IMR-90 (cell line): ENCODE measurements around the gene ARF3. TPM values are rescaled to one million over a fixed set of nuclear protein-coding genes. Genes with fewer than 3 reads are reported as not detected.

ENCODE experiments used
- ATAC-seq: fragments of 200-7000 bp; cut with Tn5 transposase; 2 replicates; pipeline ENCODE4 v1.9.1; 2020; ENCODE audit warnings: low read depth, mild to moderate bottlenecking, moderate library complexity
- BruUV-seq: library from RNA; stranded (reverse); fragments of 400-500 nt; replicated peaks from 2 replicates; lab custom pipeline; 2021; lab: Mats Ljungman, UMichigan
- CTCF ChIA-PET: fragments of 300-600 bp; formaldehyde crosslinking; extraction: SDS; loops from one replicate; lab custom pipeline; 2021; ENCODE audit warnings: antibody characterized with exemption; lab: Yijun Ruan, JAX
- POLR2A ChIA-PET: fragments of 300-600 bp; sonication (Branson Sonifier 250); formaldehyde crosslinking; loops from one replicate; lab custom pipeline; 2022; ENCODE audit warnings: antibody characterized with exemption; ENCODE audit not compliant: unreplicated experiment; lab: Charles Lee
- DNase-seq: peaks from one replicate; pipeline ENCODE4 v3.0.0; 2013
- H2AFZ ChIP-seq: replicated peaks from 2 replicates; pipeline ENCODE3; 2013; ENCODE audit warnings: low read length, mild to moderate bottlenecking; ENCODE audit not compliant: poor library complexity
- H2AK5ac ChIP-seq: 2 replicates; pipeline ENCODE4 v1.6.1; 2013; ENCODE audit warnings: low read depth, low read length, inconsistent platforms
- H2AK9ac ChIP-seq: replicated peaks from 2 replicates; pipeline ENCODE3; 2013; ENCODE audit warnings: mild to moderate bottlenecking, low read depth, low read length, moderate library complexity; ENCODE audit not compliant: poor library complexity
- H2BK120ac ChIP-seq: 2 replicates; pipeline ENCODE4 v1.6.1; 2013; ENCODE audit warnings: low read depth, low read length, inconsistent platforms
- H2BK15ac ChIP-seq: 3 replicates; pipeline ENCODE4 v1.6.1; 2013; ENCODE audit warnings: low read depth, low read length, inconsistent platforms
- H2BK20ac ChIP-seq: 2 replicates; pipeline ENCODE4 v1.6.1; 2013; ENCODE audit warnings: low read depth, mild to moderate bottlenecking, inconsistent platforms, low read length, moderate library complexity
- H2BK5ac ChIP-seq: 2 replicates; pipeline ENCODE4 v1.6.1; 2013; ENCODE audit warnings: mild to moderate bottlenecking, low read depth, low read length, inconsistent platforms; ENCODE audit not compliant: poor library complexity, severe bottlenecking
- H3K14ac ChIP-seq: replicated peaks from 2 replicates; pipeline ENCODE4 v1.6.1; 2013; ENCODE audit warnings: low read depth, low read length, inconsistent platforms
- H3K18ac ChIP-seq: 2 replicates; pipeline ENCODE4 v1.6.1; 2013; ENCODE audit warnings: low read depth, low read length, control low read depth
- H3K23ac ChIP-seq: 2 replicates; pipeline ENCODE4 v1.6.1; 2013; ENCODE audit warnings: low read depth, low read length, inconsistent platforms
- H3K27ac ChIP-seq: 2 replicates; pipeline ENCODE4 v1.5.1; 2013; ENCODE audit warnings: mild to moderate bottlenecking, control low read depth, low read length; ENCODE audit not compliant: insufficient read depth
- H3K27me3 ChIP-seq: 2 replicates; pipeline ENCODE4 v1.6.1; 2013; ENCODE audit warnings: low read length; ENCODE audit not compliant: control insufficient read depth, insufficient read depth
- H3K36me3 ChIP-seq: 2 replicates; pipeline ENCODE4 v1.6.1; 2013; ENCODE audit warnings: low read length, mixed read lengths; ENCODE audit not compliant: control insufficient read depth, insufficient read depth
- H3K4ac ChIP-seq: 2 replicates; pipeline ENCODE4 v1.6.1; 2013; ENCODE audit warnings: low read depth, low read length, inconsistent platforms
- H3K4me1 ChIP-seq: 2 replicates; pipeline ENCODE4 v1.6.1; 2013; ENCODE audit warnings: low read length, mixed read lengths; ENCODE audit not compliant: control insufficient read depth, insufficient read depth
- H3K4me2 ChIP-seq: 2 replicates; pipeline ENCODE4 v1.6.1; 2013; ENCODE audit warnings: low read depth, mild to moderate bottlenecking, control low read depth, low read length, moderate library complexity
- H3K4me3 ChIP-seq: 2 replicates; pipeline ENCODE4 v1.5.1; 2013; ENCODE audit warnings: low read depth, mild to moderate bottlenecking, control low read depth, low read length, moderate library complexity; ENCODE audit not compliant: insufficient read depth
- H3K56ac ChIP-seq: 2 replicates; pipeline ENCODE4 v1.6.1; 2013; ENCODE audit warnings: low read length, inconsistent platforms; ENCODE audit not compliant: insufficient read depth; ENCODE audit errors: extremely low read depth
- H3K79me1 ChIP-seq, 2 experiments: 2 replicates each; pipeline ENCODE4 v1.6.1; 2013; ENCODE audit warnings: low read length in 2 of 2, inconsistent platforms in 1 of 2, low read depth in 1 of 2
- H3K9ac ChIP-seq: 2 replicates; pipeline ENCODE4 v1.6.1; 2013; ENCODE audit warnings: low read depth, low read length, control low read depth
- H3K9me1 ChIP-seq: 2 replicates; pipeline ENCODE4 v1.6.1; 2013; ENCODE audit warnings: low read length, inconsistent platforms; ENCODE audit not compliant: insufficient read depth
- H3K9me3 ChIP-seq: 2 replicates; pipeline ENCODE4 v1.6.1; 2013; ENCODE audit warnings: low read length; ENCODE audit not compliant: control insufficient read depth, insufficient read depth
- H4K20me1 ChIP-seq: 2 replicates; pipeline ENCODE4 v1.6.1; 2013; ENCODE audit warnings: low read length, inconsistent platforms; ENCODE audit not compliant: insufficient read depth
- H4K5ac ChIP-seq: 2 replicates; pipeline ENCODE4 v1.6.1; 2013; ENCODE audit warnings: mild to moderate bottlenecking, low read depth, low read length, control low read depth
- H4K8ac ChIP-seq, 2 experiments: 2 replicates each; pipeline ENCODE4 v1.6.1; 2013; ENCODE audit warnings: low read depth in 2 of 2, low read length in 2 of 2, control low read depth in 1 of 2, inconsistent platforms in 1 of 2
- H4K91ac ChIP-seq: 2 replicates; pipeline ENCODE4 v1.6.1; 2013; ENCODE audit warnings: low read depth, low read length, inconsistent platforms; ENCODE audit not compliant: insufficient read depth
- CEBPB ChIP-seq: IDR thresholded peaks from 2 replicates; pipeline ENCODE4 v1.6.1; 2012; ENCODE audit warnings: low read depth, low read length, improper control_type of control experiment
- CTCF ChIP-seq: conservative IDR thresholded peaks from 2 replicates; pipeline ENCODE4 v1.5.1; 2012; ENCODE audit warnings: mild to moderate bottlenecking, low read depth, low read length, improper control_type of control experiment
- FOS ChIP-seq: fragments of 150-350 bp; IDR thresholded peaks from 2 replicates; pipeline ENCODE4 v1.6.1; 2016; ENCODE audit warnings: low read depth, low read length
- MAFK ChIP-seq: IDR thresholded peaks from 2 replicates; pipeline ENCODE4 v1.6.1; 2012; ENCODE audit warnings: low read depth, low read length, improper control_type of control experiment
- MAZ ChIP-seq: IDR thresholded peaks from 2 replicates; pipeline ENCODE4 v1.6.1; 2012; ENCODE audit warnings: low read depth, mild to moderate bottlenecking, low read length, improper control_type of control experiment, moderate library complexity, borderline replicate concordance
- MXI1 ChIP-seq: IDR thresholded peaks from 2 replicates; pipeline ENCODE4 v1.6.1; 2012; ENCODE audit warnings: low read depth, mild to moderate bottlenecking, low read length, moderate library complexity, borderline replicate concordance
- NFE2L2 ChIP-seq: fragments of 150-350 bp; IDR thresholded peaks from 2 replicates; pipeline ENCODE4 v1.6.1; 2016; ENCODE audit warnings: low read depth, mild to moderate bottlenecking, low read length
- RFX5 ChIP-seq: IDR thresholded peaks from 2 replicates; pipeline ENCODE4 v1.8.0; 2012; ENCODE audit warnings: low read depth, mild to moderate bottlenecking, low read length, moderate library complexity
- SMC3 ChIP-seq: fragments of 150-350 bp; IDR thresholded peaks from 2 replicates; pipeline ENCODE4 v1.6.1; 2016; ENCODE audit warnings: low read depth, mild to moderate bottlenecking, antibody characterized with exemption, low read length, moderate library complexity
- USF2 ChIP-seq: fragments of 150-350 bp; IDR thresholded peaks from 2 replicates; pipeline ENCODE4 v1.6.1; 2017; ENCODE audit warnings: mild to moderate bottlenecking, antibody characterized with exemption, low read length, low read depth
- WGBS, 2 experiments: methylation state at CpG; one replicate each; pipeline versions ENCODE4 v1.1.5 to v1.1.7; 2013; ENCODE audit warnings: missing lambda C conversion rate in 2 of 2; ENCODE audit not compliant: insufficient read length in 1 of 2; ENCODE audit errors: extremely low coverage in 2 of 2; 5-methylcytosine and 5-hydroxymethylcytosine counted together
- dilution Hi-C: fragments of 300-500 bp; cut with HindIII; formaldehyde crosslinking; loops from one replicate; pipeline ENCODE4 v1.14.3; 2018; ENCODE audit warnings: low sequenced_read_pairs; ENCODE audit not compliant: unreplicated experiment
- in situ Hi-C: fragments of 300-500 bp; cut with MboI; formaldehyde crosslinking; loops from 3 replicates; pipeline ENCODE4 v1.14.3; 2019; ENCODE audit warnings: low sequenced_read_pairs, inconsistent platforms, mixed read lengths
- intact Hi-C: fragments of 100-400 bp; cut with micrococcal nuclease; formaldehyde crosslinking; loops from 2 replicates; pipeline ENCODE4 v1.10.0; 2022
- polyA plus RNA-seq, 3 experiments: library from polyadenylated mRNA; depleted of rRNA; stranded (reverse); fragments of >200 nt; gene quantifications; 2 replicates each; pipeline ENCODE4 v1.2.3, GENCODE V29; 2012; ENCODE audit warnings: low replicate concordance in 1 of 3
- total RNA-seq: library from RNA; depleted of rRNA; stranded (reverse); fragments of >200 nt; gene quantifications from 2 replicates; pipeline ENCODE4 v1.2.3, GENCODE V29; 2012

Gene ARF3
- total and polyA plus RNA-seq, 2 of the 4 experiments (the other 2 are of a cell fraction) = 97.7 to 198 TPM

GRCh38 chr12:48894271-48894670 lies 63.0 kb downstream of the ARF3 start:
- Histone ChIP-seq H3K4me1 (no peaks in the 10 kb centered on the region), H3K4me2 (no peak overlapping the region), H3K27ac (no peak overlapping the region), H2AFZ (no peak overlapping the region), H2AK9ac (no peak overlapping the region), H4K5ac (no peak overlapping the region), H4K8ac (no peak overlapping the region), H3K27me3 (peaks cover 8% of the 10 kb centered on the region), H2BK120ac (no peak overlapping the region), H3K56ac (no peak overlapping the region), H4K91ac (no peak overlapping the region), H3K79me1 (no peaks in the 10 kb centered on the region), H4K20me1 (no peaks in the 10 kb centered on the region), H3K14ac (no peak overlapping the region), H2AK5ac (no peak overlapping the region), H3K36me3 (no peaks in the 10 kb centered on the region), H2BK15ac (no peak overlapping the region), H2BK5ac (no peak overlapping the region), H2BK20ac (no peak overlapping the region), H3K18ac (no peak overlapping the region), H3K9me3 (no peaks in the 10 kb centered on the region), H3K23ac (no peak overlapping the region), H3K4me3 (no peak overlapping the region), H3K9ac (no peak overlapping the region), H3K4ac (no peak overlapping the region), H3K9me1 (no peaks in the 10 kb centered on the region)
- no CpG with 5 or more reads among the region's 1 CpG for WGBS, 2 experiments
- ATAC-seq (no peak), DNase-seq (no peak)
- no TSS peak for BruUV-seq
- CTCF ChIA-PET = interaction anchor here (1.0 kb wide), 1 partner anchor 21 kb away, joined by 3 read pairs; no protein-coding TSS in a partner anchor
- TF ChIP-seq MAZ (no peak), RFX5 (no peak), CEBPB (no peak), MAFK (no peak), CTCF (no peak), SMC3 (no peak), NFE2L2 (no peak), USF2 (no peak), FOS (no peak), MXI1 (no peak)
- POLR2A ChIA-PET = no interaction called here
- in situ Hi-C loops (no loop called here), dilution Hi-C loops (no loop called here), intact Hi-C loops (loop anchor here (5.0 kb wide), 1 partner anchor 33 kb away; the partner anchor contains the start of gene FKBP11)
